ENCODE measurements around the gene TFR2.
A peak's percentile ranks its signal among the peaks of the same experiment; 100 is the strongest.

TFR2 gene

GRCh38 chr7:100675581-100676350, 34.4 kb upstream of the TFR2 start:
- peaks cover 21% of the 10 kb centered on the region for H3K4me1 ChIP-seq
- TF ChIP-seq CTCF (IDR thresholded peaks at IDR 0.05; ENCODE audit: low read depth, low read length) = no peak
- DNase-seq = peak; percentile 84
- H3K4me3 ChIP-seq (ENCODE audit: low read depth, low read length) = peak overlapping the region; percentile 92
- H3K9me3 ChIP-seq = no peaks in the 10 kb centered on the region
- H3K27me3 ChIP-seq = no peaks in the 10 kb centered on the region
- H3K36me3 ChIP-seq = peaks cover 37% of the 10 kb centered on the region

GRCh38 chr7:100675105-100675451, 33.7 kb upstream of the TFR2 start:
- no peak for TF ChIP-seq CTCF (IDR thresholded peaks at IDR 0.05; ENCODE audit: low read depth, low read length)
- Histone ChIP-seq H3K27me3 (no peaks in the 10 kb centered on the region), H3K9me3 (no peaks in the 10 kb centered on the region), H3K4me1 (peaks cover 21% of the 10 kb centered on the region), H3K36me3 (peaks cover 31% of the 10 kb centered on the region), H3K4me3 (ENCODE audit: low read depth, low read length) (peak overlapping the region; percentile 92)
- no peak for DNase-seq

GRCh38 chr7:100674411-100675104, 33.2 kb upstream of the TFR2 start:
- H3K4me3 ChIP-seq (ENCODE audit: low read depth, low read length) = peak overlapping the region; percentile 92
- TF ChIP-seq CTCF (IDR thresholded peaks at IDR 0.05; ENCODE audit: low read depth, low read length) = no peak
- peaks cover 28% of the 10 kb centered on the region for H3K36me3 ChIP-seq
- H3K4me1 ChIP-seq = peaks cover 20% of the 10 kb centered on the region
- H3K9me3 ChIP-seq = no peaks in the 10 kb centered on the region
- DNase-seq = no peak
- no peaks in the 10 kb centered on the region for H3K27me3 ChIP-seq

- H3K4me1 ChIP-seq = peaks cover 15% of the 10 kb centered on the region
Measured at GRCh38 chr7:100673942-100674410, 32.6 kb upstream of the TFR2 start.

GRCh38 chr7:100673302-100673941, 32.1 kb upstream of the TFR2 start, which contains the start of gene GNB2:
Gene GNB2 (plus strand): TSS chr7:100673740. CDS start chr7:100676266, 2,526 bp downstream.
- Histone ChIP-seq H3K9me3 (no peaks in the 10 kb centered on the region), H3K4me3 (ENCODE audit: low read depth, low read length) (peak within 1 kb of the TSS; percentile 92), H3K27me3 (no peaks in the 10 kb centered on the region), H3K36me3 (peaks cover 20% of the 10 kb centered on the region), H3K4me1 (peaks cover 9% of the 10 kb centered on the region)
- no peak for TF ChIP-seq CTCF (IDR thresholded peaks at IDR 0.05; ENCODE audit: low read depth, low read length)
- DNase-seq = peak; percentile 99

More at GRCh38 chr7:100673942-100674410, 32.6 kb upstream of the TFR2 start:
- H3K27me3 ChIP-seq = no peaks in the 10 kb centered on the region
- no peaks in the 10 kb centered on the region for H3K9me3 ChIP-seq
- peaks cover 24% of the 10 kb centered on the region for H3K36me3 ChIP-seq
- TF ChIP-seq CTCF (IDR thresholded peaks at IDR 0.05; ENCODE audit: low read depth, low read length) = no peak
- H3K4me3 ChIP-seq (ENCODE audit: low read depth, low read length) = peak overlapping the region; percentile 92
- DNase-seq = no peak

Measured in BE2C (cell line).